Activated naive CD8-positive, alpha-beta T cell treated with anti-CD3 and anti-CD28 coated beads, Interleukin-2, amount 10 ng/mL, durations not matched to agents 7 days and 5 days (primary cell): ENCODE measurements around the gene ZNF646. TPM values are rescaled to one million over a fixed set of nuclear protein-coding genes. Genes with fewer than 3 reads are reported as not detected.

Experiments
- ATAC-seq: fragments of 150-1000 bp; cut with Tn5 transposase; one replicate; pipeline ENCODE4 v1.10.0; 2021; ENCODE audit warnings: low read depth, moderate library complexity
- POLR2A ChIA-PET: fragments of 350-600 bp; sonication (Branson Sonifier 250); formaldehyde crosslinking; loops from one replicate; lab custom pipeline; 2021; ENCODE audit warnings: antibody characterized with exemption; lab: Charles Lee
- DNase-seq: peaks from one replicate; pipeline ENCODE4 v3.0.0; 2021
- H3K27ac Mint-ChIP-seq: one replicate; pipeline ENCODE4 v1.8.0; 2022; ENCODE audit warnings: mild to moderate bottlenecking, mixed read lengths
- H3K27me3 Mint-ChIP-seq: one replicate; pipeline ENCODE4 v1.8.0; 2022; ENCODE audit warnings: mild to moderate bottlenecking, moderate library complexity, mixed read lengths
- H3K36me3 Mint-ChIP-seq: one replicate; pipeline ENCODE4 v1.8.0; 2021; ENCODE audit warnings: mild to moderate bottlenecking, mixed read lengths
- H3K4me1 Mint-ChIP-seq: one replicate; pipeline ENCODE4 v1.8.0; 2021; ENCODE audit warnings: mixed read lengths
- H3K4me3 Mint-ChIP-seq: one replicate; pipeline ENCODE4 v1.8.0; 2022; ENCODE audit warnings: mild to moderate bottlenecking, moderate library complexity, mixed read lengths
- H3K9me3 Mint-ChIP-seq: one replicate; pipeline ENCODE4 v1.8.0; 2021; ENCODE audit warnings: mixed read lengths
- total RNA-seq, 2 experiments: library from RNA; stranded (reverse); gene quantifications; one replicate each; pipeline ENCODE4 v1.2.3, GENCODE V29; 2021

Gene ZNF646
- total RNA-seq, 2 experiments from 2014 or later, result 37.3 to 38.7 TPM

DNA sequence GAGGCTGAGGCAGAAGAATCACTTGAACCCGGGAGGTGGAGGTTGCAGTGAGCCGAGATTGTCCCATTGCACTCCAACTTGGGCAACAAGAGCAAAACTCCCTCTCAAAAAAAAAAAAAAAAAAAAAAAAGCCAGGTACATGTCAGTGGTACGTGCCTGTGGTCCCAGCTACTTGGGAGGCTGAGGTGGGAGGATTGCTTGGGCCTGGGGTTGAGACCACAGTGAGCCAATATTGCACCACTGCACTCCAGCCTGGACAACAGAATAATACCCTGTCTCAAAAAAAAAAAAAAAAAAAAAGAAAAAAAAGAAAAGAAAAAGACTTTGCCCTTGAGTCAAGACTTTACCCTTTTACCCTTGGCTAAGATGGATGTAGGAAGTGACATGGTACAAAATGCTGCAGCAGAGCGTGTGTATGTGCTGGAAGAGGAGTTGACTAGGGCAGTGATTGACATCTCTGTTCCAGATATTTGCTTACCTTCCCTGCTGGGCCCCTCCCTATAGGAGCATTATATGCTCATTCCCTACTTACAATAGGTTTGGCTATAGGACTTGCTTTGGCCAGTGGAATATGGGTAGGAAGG lies 30.2 kb upstream of the ZNF646 start:
- POLR2A ChIA-PET, result interaction anchor here (0.7 to 1.0 kb wide), 2 partner anchors 15 to 17 kb away, joined by 3 to 4 read pairs; no protein-coding TSS in a partner anchor
- no peak overlapping the region for H3K27ac Mint-ChIP-seq
- peaks cover 12% of the 10 kb centered on the region for H3K36me3 Mint-ChIP-seq
- no peaks in the 10 kb centered on the region for H3K27me3 Mint-ChIP-seq
- peaks cover 2% of the 10 kb centered on the region for H3K9me3 Mint-ChIP-seq
- DNase-seq (no peak), ATAC-seq (no peak)
- peaks cover 2% of the 10 kb centered on the region for H3K4me1 Mint-ChIP-seq
- no peak overlapping the region for H3K4me3 Mint-ChIP-seq

DNA sequence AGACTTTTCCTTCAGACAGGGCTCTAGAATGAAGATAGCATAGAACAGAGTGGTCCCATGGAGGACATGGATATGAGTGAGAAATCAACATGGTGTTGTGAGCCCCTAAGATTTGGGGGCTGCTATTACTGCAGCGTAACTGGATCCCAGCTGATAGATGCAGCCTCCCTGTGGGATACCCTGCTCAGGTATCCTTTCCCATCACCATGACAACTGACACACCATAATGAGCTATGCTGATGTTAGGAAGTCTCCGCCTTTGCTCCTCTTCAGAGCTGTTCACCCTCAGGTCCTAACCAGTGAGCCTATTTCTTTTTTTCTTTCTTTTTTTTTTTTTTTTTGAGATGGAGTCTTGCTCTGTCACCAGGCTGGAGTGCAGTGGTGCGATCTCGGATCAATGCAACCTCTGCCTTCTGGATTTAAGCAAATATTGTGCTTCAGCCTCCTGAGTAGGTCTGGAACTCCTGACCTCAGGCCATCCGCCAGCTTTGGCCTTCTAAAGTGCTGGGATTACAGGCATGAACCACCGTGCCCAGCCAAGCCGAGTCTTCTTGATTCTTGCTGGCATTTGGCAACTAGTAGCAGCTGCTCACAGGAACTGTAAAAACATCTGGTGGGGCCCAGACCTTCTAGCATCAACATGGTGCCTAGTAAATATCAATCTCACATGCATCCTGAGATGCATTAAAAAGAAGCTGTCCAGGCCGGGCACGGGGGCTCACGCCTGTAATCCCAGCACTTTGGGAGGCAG lies 23.8 kb upstream of the ZNF646 start:
- POLR2A ChIA-PET, result interaction anchor here (0.7 to 2.0 kb wide), 3 partner anchors 24 to 429 kb away, joined by 3 to 11 read pairs (median 5); partner anchors contain the start of genes ZNF646 and ZNF668
- no peak overlapping the region for H3K27ac Mint-ChIP-seq
- H3K36me3 Mint-ChIP-seq, result peaks cover 7% of the 10 kb centered on the region

DNA sequence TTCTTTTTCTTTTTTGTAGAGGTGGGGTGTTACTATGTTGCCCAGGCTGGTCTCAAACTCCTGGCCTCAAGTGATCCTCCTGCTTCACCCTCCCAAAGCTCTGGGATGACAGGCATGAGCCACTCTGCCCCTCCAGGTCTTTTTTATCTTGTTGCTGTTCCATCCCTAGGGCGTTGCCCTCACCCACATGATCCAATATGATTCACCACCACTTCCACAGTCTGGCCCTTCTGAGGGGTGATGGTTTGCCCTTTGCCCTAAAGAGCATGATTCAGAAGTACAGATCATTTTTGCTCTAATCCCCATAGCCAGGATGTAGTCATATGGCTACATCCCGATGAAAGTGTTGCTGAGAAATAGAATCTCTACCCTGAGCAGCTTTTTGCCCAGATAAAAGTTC lies 22.1 kb upstream of the ZNF646 start:
- DNase-seq (no peak), ATAC-seq (no peak)
- Mint-ChIP-seq H3K27me3 (peaks cover 3% of the 10 kb centered on the region), H3K36me3 (peaks cover 3% of the 10 kb centered on the region), H3K27ac (no peak overlapping the region), H3K4me3 (no peak overlapping the region), H3K9me3 (no peaks in the 10 kb centered on the region), H3K4me1 (peaks cover 12% of the 10 kb centered on the region)
- POLR2A ChIA-PET, result interaction anchor here (1.3 kb wide), 1 partner anchor 12 kb away, joined by 4 read pairs; no protein-coding TSS in a partner anchor

More for the DNA sequence above, 23.8 kb upstream of the ZNF646 start:
- Mint-ChIP-seq H3K4me1 (peaks cover 14% of the 10 kb centered on the region), H3K9me3 (peaks cover 2% of the 10 kb centered on the region), H3K27me3 (peaks cover 3% of the 10 kb centered on the region), H3K4me3 (no peak overlapping the region)
- DNase-seq (no peak), ATAC-seq (no peak)

DNA sequence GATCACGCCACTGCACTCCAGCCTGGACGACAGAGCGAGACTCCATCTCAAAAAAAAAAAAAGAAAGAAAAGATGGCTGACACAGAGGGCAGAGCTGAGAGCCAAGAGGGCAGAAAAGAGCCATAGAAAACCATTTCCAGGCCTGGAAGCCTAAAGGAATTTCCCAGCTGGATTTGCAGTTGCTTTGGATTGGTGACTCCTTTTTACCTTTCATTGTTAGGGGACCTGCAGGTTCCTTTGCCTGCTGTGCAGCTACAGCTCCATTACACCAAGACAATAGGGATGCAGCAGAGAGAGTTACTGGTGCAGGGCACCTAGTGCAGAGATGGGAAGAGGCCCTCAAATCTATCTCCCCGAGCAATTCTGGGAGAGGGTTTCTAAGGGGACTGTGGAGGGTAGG lies 18.6 kb upstream of the ZNF646 start:
- Mint-ChIP-seq H3K9me3 (no peaks in the 10 kb centered on the region), H3K27ac (no peak overlapping the region), H3K4me3 (no peak overlapping the region), H3K36me3 (peaks cover 11% of the 10 kb centered on the region), H3K27me3 (peaks cover 3% of the 10 kb centered on the region), H3K4me1 (peaks cover 12% of the 10 kb centered on the region)
- ATAC-seq, result no peak
- POLR2A ChIA-PET, result interaction anchor here (0.6 to 1.2 kb wide), 3 partner anchors 20 to 125 kb away, joined by 3 read pairs; no protein-coding TSS in a partner anchor
- no peak for DNase-seq

DNA sequence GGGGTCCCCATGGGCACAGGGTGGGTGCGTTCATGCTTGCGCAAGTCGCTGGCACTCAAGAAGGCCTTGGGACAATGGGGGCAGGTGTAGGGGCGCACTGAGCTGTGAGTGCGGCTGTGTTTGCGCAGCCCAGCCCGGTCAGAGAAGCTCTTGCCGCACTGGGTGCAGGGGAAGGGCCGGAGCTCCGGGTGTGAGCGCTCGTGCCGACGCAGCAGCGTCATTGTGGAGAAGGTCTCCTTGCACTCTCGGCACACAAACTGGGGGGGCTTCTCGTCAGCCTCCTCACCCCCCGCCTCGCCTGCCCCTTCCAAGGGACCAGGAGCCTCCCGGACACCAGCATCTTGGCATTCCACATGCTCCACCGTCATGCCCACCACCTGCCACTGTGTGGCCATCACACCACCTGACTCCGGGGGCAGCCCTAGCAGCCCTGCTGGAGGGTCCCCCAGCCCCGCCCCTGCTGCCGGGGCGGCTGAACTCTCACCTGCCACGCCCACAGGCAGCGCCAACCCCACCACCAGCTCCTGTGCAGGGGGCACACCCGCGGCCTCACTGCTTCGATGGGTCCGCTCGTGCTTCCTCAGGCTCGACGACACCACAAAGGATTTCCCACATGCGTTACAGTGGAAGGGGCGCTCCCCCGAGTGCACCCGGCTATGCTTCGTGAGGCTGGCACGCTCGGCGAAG lies 13.0 kb upstream of the ZNF646 start:
- no peaks in the 10 kb centered on the region for H3K27me3 Mint-ChIP-seq
- no peak overlapping the region for H3K4me3 Mint-ChIP-seq
- peaks cover 31% of the 10 kb centered on the region for H3K4me1 Mint-ChIP-seq
- DNase-seq (no peak), ATAC-seq (no peak)
- no peak overlapping the region for H3K27ac Mint-ChIP-seq
- H3K36me3 Mint-ChIP-seq, result peaks cover 35% of the 10 kb centered on the region
- no peaks in the 10 kb centered on the region for H3K9me3 Mint-ChIP-seq
- POLR2A ChIA-PET, result interaction anchor here (1.0 to 1.4 kb wide), 2 partner anchors 13 to 18 kb away, joined by 4 read pairs; partner anchors contain the start of genes ZNF646 and ZNF668

DNA sequence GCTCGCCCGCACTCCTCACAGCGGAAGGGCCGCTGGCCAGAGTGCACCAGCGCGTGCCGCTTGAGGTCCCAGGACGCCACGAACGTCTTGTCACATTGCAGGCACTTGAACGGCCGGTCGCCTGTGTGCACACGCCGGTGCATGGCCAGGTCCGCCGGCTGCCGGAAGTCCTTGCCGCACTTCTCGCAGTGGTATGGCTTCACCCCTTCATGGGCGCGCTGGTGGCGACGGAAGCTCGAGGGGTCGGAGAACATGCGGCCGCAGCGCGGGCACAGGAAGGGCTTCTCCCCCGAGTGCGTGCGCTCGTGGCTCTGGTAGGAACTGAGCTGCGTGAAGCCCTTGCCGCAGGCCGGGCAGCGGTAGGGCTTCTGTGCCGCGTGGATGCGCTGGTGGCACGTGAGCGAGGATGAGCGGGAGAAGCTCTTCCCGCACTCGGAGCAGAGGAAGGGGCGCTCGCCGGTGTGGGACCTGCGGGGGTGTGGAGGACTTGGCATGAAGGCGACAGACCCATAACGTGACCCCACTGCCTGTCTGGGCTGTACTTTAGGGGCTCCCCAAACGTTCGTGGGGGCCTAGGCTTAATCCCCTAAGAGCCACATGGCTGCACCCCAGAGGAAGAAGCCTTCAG lies 12.3 kb upstream of the ZNF646 start:
- POLR2A ChIA-PET, result interaction anchor here (0.6 to 0.7 kb wide), 2 partner anchors 12 to 811 kb away, joined by 3 read pairs; partner anchors contain the start of genes ZNF646 and ZNF668
- Mint-ChIP-seq H3K36me3 (peaks cover 40% of the 10 kb centered on the region), H3K9me3 (no peaks in the 10 kb centered on the region), H3K27ac (no peak overlapping the region), H3K4me3 (no peak overlapping the region), H3K4me1 (peaks cover 36% of the 10 kb centered on the region), H3K27me3 (no peaks in the 10 kb centered on the region)
- no peak for DNase-seq
- ATAC-seq, result no peak

DNA sequence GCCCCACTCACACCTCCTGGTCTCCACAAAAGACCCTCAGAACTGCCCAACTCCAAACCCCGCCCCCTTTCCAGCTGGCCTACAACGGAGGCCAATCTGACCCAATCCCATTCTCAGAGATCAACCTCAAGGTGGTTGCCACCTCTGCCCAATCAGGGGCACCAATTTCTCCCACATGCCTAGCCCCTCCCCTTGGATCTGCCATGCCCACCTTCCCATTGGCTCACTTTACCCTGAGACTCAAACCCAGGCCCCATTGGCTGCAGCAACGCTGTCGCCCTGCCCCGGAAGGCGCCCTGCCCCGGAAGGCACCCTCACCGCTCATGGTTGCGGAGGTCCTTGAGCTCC lies 10.8 kb upstream of the ZNF646 start:
- Mint-ChIP-seq H3K27ac (peak overlapping the region; percentile 92), H3K4me1 (peaks cover 42% of the 10 kb centered on the region)

DNA sequence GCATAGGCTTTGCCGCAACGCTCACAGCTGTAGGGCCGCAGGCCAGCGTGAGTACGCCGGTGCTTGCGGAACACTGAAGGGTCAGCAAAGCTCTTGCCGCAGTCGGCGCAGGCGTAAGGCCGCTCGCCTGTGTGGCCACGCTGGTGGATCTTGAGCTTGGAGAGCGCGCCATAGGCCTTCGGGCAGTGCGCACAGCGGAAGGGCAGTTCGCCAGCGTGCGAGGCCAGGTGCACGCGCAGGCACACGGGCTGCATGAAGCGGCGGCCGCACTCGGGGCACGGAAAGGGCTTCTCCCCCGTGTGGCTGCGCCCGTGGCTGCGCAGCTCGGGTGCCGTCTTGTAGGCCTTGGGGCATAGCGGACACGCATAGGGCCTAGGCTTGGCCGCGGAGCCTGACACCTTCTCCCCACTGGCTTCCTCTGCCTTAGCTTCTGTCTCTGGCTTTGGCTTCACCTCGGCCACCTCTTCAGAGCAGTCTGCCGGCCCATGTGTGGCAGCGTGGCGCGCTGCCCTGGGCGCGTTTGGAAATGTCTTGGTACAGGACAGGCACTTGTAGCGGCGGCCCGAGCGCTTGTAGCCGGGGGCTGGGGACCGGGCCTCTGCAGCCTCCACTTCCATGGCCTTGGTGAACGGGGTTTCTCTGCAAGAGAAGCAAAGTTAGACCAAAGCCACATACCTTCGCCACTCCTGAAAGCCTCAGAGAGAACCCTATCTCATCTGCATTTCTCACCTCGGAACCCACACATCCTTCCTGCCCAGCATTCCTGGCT lies 10.2 kb upstream of the ZNF646 start:
- Mint-ChIP-seq H3K36me3 (peaks cover 37% of the 10 kb centered on the region), H3K27me3 (no peaks in the 10 kb centered on the region), H3K27ac (peak overlapping the region; percentile 92), H3K4me3 (peak overlapping the region; percentile 78), H3K9me3 (no peaks in the 10 kb centered on the region), H3K4me1 (peaks cover 45% of the 10 kb centered on the region)
- POLR2A ChIA-PET, result interaction anchor here (0.5 to 3.2 kb wide), 6 partner anchors 9 to 37 kb away, joined by 3 to 35 read pairs (median 3); partner anchors contain the start of genes ZNF646 and ZNF668
- DNase-seq (peak; percentile 62), ATAC-seq (peak; percentile 74)

More for the DNA sequence above, 10.8 kb upstream of the ZNF646 start:
- H3K27me3 Mint-ChIP-seq, result no peaks in the 10 kb centered on the region
- H3K36me3 Mint-ChIP-seq, result peaks cover 37% of the 10 kb centered on the region
- no peak for ATAC-seq
- peak overlapping the region; percentile 78 for H3K4me3 Mint-ChIP-seq
- H3K9me3 Mint-ChIP-seq, result no peaks in the 10 kb centered on the region
- POLR2A ChIA-PET, result interaction anchor here (1.1 to 3.2 kb wide), 4 partner anchors 9 to 17 kb away, joined by 3 to 35 read pairs (median 4); partner anchors contain the start of genes ZNF646 and ZNF668
- no peak for DNase-seq

DNA sequence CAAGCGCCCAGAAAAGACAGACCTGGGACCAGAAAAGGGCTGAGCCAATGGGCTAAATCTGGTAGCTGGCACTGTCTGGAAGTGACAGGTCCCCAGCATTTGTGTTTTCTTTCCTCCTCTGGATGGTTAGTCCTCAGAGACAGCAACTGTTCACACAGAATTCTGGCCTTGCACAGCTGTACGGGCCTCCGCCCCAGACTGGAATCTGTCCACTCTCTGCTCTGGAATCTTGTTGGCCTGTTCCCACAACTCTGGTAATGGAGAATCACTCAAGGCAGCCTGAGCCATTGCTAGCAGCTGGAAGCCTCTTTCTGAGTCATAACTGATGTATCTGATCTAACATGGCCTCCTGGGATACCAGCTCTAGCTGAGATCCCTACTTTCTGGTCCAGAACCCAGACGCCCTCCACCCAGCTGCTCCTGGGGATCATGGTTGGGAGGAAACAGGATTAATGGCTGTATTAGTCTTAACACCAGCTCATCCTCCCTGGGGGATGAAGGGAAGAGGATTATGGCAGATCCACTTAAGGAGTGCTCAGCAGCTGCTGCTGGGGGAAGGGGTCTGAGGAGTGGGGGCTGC lies 9.2 kb upstream of the ZNF646 start:
- H3K27me3 Mint-ChIP-seq, result no peaks in the 10 kb centered on the region
- DNase-seq (no peak), ATAC-seq (peak; percentile 50)
- POLR2A ChIA-PET, result interaction anchor here (0.5 to 3.2 kb wide), 5 partner anchors 8 to 1034 kb away, joined by 3 to 35 read pairs (median 3); partner anchors contain the start of genes ZNF646 and ZNF668
- peaks cover 49% of the 10 kb centered on the region for H3K4me1 Mint-ChIP-seq
- H3K27ac Mint-ChIP-seq, result peak overlapping the region; percentile 92
- H3K36me3 Mint-ChIP-seq, result peaks cover 41% of the 10 kb centered on the region
- no peaks in the 10 kb centered on the region for H3K9me3 Mint-ChIP-seq
- peak overlapping the region; percentile 78 for H3K4me3 Mint-ChIP-seq

DNA sequence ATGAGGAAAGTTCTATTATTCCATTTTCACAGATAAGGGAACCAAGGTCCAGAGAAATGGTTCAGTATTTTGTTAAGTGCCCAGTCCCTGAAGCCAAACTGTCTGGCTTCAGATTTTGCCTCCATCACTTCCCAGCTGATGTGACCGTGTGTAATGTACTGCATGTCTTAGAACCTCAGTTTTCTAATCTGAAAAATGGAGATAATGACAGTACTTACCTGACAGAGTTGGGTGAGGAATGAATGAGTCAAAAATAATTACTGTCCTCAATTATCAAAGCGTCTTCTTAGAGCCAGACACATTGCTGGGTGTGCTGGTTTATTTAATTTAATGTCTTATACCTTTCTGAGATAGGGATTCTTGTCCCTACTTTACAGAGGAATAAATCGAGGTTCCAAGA lies 6.9 kb upstream of the ZNF646 start:
- ATAC-seq (no peak), DNase-seq (no peak)
- Mint-ChIP-seq H3K36me3 (peaks cover 27% of the 10 kb centered on the region), H3K27ac (no peak overlapping the region), H3K9me3 (no peaks in the 10 kb centered on the region), H3K4me3 (no peak overlapping the region), H3K27me3 (no peaks in the 10 kb centered on the region), H3K4me1 (peaks cover 57% of the 10 kb centered on the region)
- POLR2A ChIA-PET, result no interaction called here

DNA sequence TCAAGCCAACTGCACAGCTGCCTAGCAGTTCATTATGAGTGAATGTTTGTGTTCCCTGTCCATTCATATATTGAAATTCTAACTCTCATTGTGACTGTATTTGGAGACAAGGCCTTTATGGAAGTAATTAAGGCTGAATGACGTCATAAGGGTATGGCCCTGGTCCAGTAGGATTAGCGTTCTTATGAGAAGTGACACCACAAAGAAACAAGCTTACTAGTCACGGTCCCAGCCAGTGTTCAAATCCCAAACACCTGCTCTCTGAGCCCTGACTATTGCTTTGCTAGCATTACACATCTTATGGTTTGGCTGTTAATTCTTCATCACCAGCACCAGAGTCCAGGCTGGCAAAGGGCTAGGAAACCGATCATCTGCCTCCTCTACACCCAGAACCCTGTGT lies 2.4 kb upstream of the ZNF646 start:
- Mint-ChIP-seq H3K27ac (peak overlapping the region; percentile 99), H3K36me3 (peaks cover 17% of the 10 kb centered on the region), H3K9me3 (no peaks in the 10 kb centered on the region), H3K27me3 (no peaks in the 10 kb centered on the region), H3K4me3 (peak overlapping the region; percentile 93), H3K4me1 (peaks cover 35% of the 10 kb centered on the region)
- no peak for DNase-seq
- ATAC-seq, result no peak
- POLR2A ChIA-PET, result interaction anchor here (2.6 to 2.7 kb wide), 2 partner anchors 8 to 108 kb away, joined by 22 to 35 read pairs; partner anchors contain the start of gene FUS
